PC-3 (cell line): Measurements from ENCODE around the gene LEKR1.

Source experiments
- EZH2phosphoT487 ChIP-seq: fragments of 300-600 bp; sonication (generic); IDR thresholded peaks from 2 replicates; pipeline ENCODE4 v1.6.1; 2018; ENCODE audit warnings: mild to moderate bottlenecking, antibody characterized with exemption, low read length, borderline replicate concordance
- TF ChIP-seq, protein P1 (sequence below): fragments of 300-600 bp; sonication (generic); conservative IDR thresholded peaks from 2 replicates; pipeline ENCODE4 v1.5.1; 2017; ENCODE audit warnings: antibody characterized with exemption, low read depth, mild to moderate bottlenecking, low read length

DNA sequence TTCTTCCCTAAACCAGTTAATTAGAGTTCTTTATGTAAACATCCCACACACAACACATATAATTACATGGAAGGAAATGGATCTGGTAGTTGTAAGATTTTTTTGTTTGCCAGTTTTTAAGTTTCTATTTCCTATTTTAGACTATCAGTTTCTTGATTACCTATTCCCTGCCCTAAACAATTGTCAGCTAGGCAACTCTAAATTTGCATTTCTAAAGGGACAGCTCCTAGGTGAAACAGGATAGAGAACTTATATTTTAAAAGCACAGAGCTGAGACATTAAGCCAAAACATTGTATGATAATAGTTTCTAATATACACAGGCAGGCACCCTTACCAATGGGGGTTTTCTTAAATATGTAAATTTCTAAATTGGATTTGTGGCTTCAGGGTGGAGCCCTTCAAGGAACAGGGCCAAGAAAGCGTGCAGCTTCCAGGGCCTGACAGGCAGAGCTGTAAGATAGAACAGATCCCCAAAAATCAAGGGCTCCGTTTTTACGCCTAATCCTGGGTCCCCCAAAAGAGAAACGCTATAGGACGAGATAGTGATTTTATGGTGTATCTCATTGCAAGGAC lies 8.9 kb downstream of the LEKR1 start:
- no peak for TF ChIP-seq EZH2phosphoT487
- TF ChIP-seq, protein P1, sequence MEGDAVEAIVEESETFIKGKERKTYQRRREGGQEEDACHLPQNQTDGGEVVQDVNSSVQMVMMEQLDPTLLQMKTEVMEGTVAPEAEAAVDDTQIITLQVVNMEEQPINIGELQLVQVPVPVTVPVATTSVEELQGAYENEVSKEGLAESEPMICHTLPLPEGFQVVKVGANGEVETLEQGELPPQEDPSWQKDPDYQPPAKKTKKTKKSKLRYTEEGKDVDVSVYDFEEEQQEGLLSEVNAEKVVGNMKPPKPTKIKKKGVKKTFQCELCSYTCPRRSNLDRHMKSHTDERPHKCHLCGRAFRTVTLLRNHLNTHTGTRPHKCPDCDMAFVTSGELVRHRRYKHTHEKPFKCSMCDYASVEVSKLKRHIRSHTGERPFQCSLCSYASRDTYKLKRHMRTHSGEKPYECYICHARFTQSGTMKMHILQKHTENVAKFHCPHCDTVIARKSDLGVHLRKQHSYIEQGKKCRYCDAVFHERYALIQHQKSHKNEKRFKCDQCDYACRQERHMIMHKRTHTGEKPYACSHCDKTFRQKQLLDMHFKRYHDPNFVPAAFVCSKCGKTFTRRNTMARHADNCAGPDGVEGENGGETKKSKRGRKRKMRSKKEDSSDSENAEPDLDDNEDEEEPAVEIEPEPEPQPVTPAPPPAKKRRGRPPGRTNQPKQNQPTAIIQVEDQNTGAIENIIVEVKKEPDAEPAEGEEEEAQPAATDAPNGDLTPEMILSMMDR: no peak
